ENCODE data around the gene TEPSIN.

TEPSIN gene

GRCh38 chr17:81181811-81182185 is 57.1 kb downstream of the TEPSIN start:
- DNase-seq: no peak

- DNase-seq: no peak
These were observed 57.7 kb downstream of the TEPSIN start for GRCh38 chr17:81180836-81181810.

GRCh38 chr17:81179861-81180260 is 59.0 kb downstream of the TEPSIN start:
- no peak for DNase-seq

- DNase-seq: no peak
These were observed 59.6 kb downstream of the TEPSIN start for GRCh38 chr17:81179220-81179619.
